HG03575 (cell line): Measurements from ENCODE around the gene ACTN2.

Experiments
- ATAC-seq: cut with Tn5 transposase; IDR thresholded peaks from one replicate; pipeline ENCODE4 v1.9.1; 2021; ENCODE audit not compliant: unreplicated experiment, insufficient number of reproducible peaks, low FRiP score; ENCODE audit errors: extremely low read depth

Gene ACTN2

DNA sequence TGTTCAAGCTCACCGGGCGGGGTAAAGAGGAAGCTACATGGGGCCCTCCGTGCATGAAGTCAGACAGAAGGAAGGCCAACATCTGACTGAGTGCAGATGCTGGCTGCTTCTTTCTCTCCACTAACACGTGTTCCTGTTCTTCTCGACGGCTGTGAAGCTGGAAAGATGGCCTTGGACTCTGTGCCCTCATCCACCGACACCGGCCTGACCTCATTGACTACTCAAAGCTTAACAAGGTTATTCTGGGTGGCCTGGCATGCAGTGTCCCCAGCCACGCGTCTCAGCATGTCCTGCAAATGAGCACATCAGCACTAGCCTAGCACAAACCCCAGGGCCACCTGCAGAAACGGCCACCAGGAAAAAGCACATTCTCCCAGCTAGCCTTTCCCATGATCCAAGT lies 41.2 kb downstream of the ACTN2 start:
- no peak for ATAC-seq

- ATAC-seq: no peak
Measured at GRCh38 chr1:236728752-236729151, 42.5 kb downstream of the ACTN2 start.

DNA sequence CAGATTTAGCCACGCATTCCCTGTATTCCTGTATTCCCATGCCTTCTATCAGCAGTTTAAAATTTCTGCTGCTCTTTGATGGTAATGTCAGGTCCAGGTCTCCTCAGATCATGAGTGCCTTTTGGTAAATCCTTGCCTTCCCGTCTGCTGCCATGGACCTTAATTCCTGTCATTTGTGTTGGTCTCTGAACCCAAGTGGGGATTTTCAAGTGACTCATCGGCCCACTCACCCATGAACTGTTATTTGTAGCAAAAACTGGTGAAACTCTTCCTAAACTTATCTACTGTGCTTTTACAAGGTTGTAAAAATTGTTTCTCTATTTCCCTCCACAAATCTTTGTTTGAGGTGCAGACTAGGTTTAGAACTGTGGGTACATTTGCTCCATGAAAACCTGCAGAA lies 47.4 kb downstream of the ACTN2 start:
- ATAC-seq: no peak

- no peak for ATAC-seq
Measured at GRCh38 chr1:236734141-236734765, 48.0 kb downstream of the ACTN2 start.

DNA sequence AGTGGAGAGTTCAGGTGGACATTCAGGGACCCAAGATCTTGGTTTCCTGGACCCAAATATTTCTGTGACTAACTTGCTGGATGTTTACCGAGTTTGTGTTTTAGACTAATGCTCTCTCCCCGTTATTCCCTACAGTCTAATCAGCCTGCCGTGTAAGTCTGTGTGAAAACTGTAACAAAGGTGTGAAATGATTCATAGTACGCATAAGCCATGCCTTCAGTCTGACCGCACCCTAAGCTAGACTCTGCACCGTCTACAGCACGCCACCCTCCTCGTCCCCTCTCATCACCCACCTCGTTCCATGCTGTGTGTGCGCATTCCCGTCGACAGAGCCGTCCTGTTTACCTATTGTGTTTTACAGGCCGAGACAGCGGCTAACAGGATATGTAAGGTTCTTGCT lies 50.5 kb downstream of the ACTN2 start:
- ATAC-seq: no peak

DNA sequence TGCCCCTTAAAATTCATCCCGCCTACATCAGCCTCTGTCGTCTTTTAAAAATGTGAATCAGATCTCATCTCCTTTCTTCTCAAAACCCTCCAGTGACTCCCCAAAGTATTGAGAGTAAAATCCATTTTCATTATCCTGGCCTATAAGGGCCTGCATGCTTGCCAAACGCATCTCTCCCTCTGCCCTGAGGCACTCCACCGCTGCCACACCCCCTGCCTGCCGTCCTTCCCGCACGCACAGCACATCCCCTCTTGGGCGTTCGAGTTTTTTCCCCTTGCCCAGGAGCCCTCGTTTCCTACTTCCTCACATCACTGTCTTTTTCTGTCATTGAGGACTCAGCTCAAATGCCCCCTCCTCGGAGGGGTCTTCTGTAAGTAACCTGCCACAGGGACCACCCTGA lies 55.5 kb downstream of the ACTN2 start:
- no peak for ATAC-seq

DNA sequence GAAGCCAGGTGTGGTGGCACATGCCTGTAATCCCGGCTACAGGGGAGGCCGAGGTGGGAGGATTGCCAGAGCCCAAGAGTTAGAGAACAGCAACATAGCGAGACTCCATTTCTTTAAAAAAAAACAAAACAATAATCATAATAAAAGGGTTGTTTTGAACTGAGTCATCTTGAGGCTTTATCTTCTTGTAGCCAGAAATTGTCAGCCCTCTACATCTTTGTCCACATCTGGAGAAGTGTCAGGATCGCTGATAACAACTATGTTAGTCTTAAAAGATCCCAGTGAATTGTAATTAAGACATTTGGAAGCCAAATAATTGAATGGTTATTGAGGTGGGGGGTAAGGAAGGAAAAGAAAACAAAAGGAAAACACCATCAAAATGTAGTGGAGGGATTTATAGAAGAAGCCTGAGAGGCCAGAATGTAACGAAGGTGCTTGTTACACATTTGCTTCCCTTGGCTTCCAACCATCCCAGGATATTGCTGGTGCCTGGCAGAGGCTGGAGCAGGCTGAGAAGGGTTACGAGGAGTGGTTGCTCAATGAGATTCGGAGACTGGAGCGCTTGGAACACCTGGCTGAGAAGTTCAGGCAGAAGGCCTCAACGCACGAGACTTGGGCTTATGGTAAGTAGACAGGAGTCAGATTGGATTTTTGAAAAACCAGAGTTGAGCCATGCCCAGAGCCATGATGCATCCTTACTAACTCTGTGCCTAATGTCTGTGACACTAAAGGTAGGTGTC lies 56.3 kb downstream of the ACTN2 start:
- ATAC-seq: no peak

GRCh38 chr1:236744533-236744932 lies 58.2 kb downstream of the ACTN2 start:
- no peak for ATAC-seq

- no peak for ATAC-seq
Measured at GRCh38 chr1:236746785-236747184, 60.5 kb downstream of the ACTN2 start.

GRCh38 chr1:236747311-236747985 lies 61.1 kb downstream of the ACTN2 start:
- ATAC-seq: no peak

DNA sequence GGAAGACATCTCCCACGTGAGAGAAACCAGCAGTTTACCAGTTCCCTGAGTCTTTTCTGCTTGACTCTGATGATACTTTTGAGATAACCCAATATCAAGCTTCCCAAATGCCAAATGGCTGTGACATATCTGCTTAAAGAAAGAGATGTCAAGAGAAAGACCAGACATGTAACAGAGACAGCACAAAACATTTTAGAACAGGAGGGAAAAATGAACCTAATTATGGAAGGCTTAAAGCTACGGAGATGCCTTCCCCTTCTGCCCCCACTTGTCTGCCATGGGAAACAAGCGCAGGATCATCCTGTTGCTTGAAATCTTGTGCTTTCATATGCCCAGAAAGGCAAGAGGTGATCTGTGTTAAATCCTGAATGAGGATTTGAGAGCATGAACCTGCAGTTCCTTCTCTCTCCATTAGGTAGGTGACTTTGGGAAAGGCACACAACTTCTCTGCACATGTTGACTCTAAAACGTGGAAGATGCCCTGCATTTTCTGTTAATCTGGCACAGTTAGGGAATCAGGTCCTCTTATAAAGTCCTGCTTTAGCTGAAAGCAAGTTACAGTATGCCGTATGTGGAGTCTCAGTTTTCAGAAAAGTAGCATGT lies 62.1 kb downstream of the ACTN2 start:
- ATAC-seq: no peak

DNA sequence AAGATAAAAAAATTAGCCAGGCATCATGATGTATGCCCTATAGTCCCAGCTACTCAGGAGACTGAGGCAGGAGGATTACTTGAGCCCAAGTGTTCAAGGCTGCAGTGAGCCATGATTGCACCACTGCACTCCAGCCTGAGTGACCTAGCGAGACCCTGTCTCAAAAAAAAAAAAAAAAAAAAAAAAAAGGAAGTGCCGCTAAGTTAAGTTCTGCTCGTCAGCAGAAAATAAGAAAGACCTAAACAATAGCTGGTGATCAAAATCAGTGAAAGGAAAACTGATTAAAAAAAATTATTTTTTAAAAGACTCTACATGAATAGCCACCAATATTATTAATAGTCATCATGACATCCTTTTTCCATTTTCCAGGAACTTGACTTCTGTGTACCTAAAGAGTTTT lies 64.6 kb downstream of the ACTN2 start:
- ATAC-seq: no peak

DNA sequence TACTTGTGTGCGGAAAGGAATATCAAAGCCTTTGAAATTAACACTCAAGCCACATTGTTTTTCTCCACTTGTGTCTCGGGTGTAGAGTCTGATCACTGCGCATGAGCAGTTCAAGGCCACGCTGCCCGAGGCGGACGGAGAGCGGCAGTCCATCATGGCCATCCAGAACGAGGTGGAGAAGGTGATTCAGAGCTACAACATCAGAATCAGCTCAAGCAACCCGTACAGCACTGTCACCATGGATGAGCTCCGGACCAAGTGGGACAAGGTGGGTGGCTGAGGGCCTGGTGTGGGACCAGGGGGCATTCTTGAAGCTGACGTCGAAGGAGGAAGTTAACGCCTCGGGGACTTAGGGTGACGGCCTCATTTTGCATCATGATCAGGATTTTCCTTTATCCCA lies 65.1 kb downstream of the ACTN2 start:
- no peak for ATAC-seq

- ATAC-seq: no peak
Measured at GRCh38 chr1:236751935-236752334, 65.6 kb downstream of the ACTN2 start.

- no peak for ATAC-seq
Measured at GRCh38 chr1:236753516-236753915, 67.2 kb downstream of the ACTN2 start.

GRCh38 chr1:236753964-236754363 lies 67.7 kb downstream of the ACTN2 start:
- ATAC-seq: no peak

DNA sequence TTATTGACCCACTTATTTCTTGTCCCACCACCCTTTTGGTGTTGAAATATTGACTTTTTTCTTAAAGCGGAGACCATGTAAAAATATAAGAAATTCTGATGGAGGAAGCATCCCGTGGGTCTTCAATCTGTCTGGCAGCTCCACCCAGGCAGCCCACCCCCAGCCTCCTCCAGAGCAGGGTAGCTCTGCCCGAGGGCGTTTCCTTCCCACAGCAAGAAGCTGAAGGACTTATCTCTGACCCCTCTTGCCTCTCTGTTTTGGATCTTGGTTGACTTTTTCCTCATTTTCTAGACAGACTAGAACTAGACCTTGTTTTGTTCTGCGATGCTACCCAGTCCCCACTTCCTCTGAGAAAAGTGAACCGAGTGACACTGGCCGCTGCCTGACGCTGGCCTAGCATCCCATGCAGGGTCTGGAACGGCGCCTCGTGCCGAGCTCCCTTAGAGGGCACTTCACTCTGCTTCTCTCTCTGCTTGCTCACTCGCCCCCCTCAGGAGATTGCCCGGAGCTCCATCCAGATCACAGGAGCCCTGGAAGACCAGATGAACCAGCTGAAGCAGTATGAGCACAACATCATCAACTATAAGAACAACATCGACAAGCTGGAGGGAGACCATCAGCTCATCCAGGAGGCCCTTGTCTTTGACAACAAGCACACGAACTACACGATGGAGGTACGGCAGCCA lies 68.4 kb downstream of the ACTN2 start:
- ATAC-seq: no peak

DNA sequence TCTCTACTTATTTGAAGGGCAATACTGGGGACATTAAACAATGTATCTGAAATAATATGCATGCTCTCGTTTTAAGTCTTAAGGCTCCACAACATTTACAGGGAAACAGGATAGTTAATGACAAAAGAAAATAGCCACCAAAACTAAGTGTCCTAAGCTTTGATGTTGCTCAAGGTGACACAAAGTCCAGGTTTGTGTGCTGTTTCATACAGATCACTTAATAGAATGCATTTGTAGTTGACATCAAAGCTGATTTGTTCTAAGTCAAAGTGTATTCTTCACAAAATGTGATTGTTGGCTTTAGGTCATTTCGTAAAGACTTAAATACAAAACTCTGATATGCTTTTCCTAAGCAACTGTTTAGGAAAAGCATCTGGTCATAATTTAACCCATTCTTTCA lies 71.3 kb downstream of the ACTN2 start:
- no peak for ATAC-seq

DNA sequence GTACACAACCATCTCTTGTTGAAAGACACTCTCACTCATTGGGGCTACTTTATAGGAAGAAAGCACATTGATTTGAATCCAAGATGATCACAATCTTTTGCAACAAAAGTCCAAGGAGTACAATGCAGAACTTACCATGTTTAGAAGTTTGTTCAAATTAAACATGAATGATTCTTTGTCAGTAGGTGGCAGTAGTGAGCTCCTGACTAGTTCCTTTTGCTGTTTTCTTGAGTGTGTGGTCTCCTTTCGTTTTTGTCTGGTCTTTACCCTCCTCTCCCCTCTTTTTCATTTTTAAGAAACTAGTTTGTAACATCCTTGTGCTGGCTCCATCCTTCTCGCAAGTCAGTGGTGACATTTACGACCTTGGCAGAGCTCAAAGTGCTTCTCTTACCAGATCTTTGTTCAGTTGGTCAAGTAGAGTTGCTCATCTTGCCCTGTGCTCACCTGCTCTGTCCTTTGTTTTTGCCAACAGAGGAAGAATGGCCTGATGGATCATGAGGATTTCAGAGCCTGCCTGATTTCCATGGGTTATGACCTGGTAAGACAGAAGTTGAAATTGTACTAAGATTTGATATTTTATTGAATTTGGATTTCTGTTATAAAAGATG lies 73.1 kb downstream of the ACTN2 start:
- ATAC-seq: no peak
